Panc1 (cell line): ENCODE measurements around the gene UBE2L3. TPM values are rescaled to one million over a fixed set of nuclear protein-coding genes. Genes with fewer than 3 reads are reported as not detected.
A peak's percentile ranks its signal among the peaks of the same experiment; 100 is the strongest.

ENCODE experiments used
- ATAC-seq: fragments of 200-7000 bp; cut with Tn5 transposase; 2 replicates; pipeline ENCODE4 v1.9.1; 2020; ENCODE audit warnings: mild to moderate bottlenecking, moderate library complexity
- BruUV-seq: library from RNA; stranded (reverse); fragments of 400-500 nt; replicated peaks from 2 replicates; lab custom pipeline; 2021; lab: Mats Ljungman, UMichigan
- CTCF ChIA-PET: fragments of 300-600 bp; sonication (Branson Sonifier 250); formaldehyde crosslinking; loops from one replicate; lab custom pipeline; 2022; ENCODE audit warnings: antibody characterized with exemption; lab: Charles Lee
- POLR2A ChIA-PET: fragments of 300-600 bp; sonication (Branson Sonifier 250); formaldehyde crosslinking; loops from one replicate; lab custom pipeline; 2022; ENCODE audit warnings: antibody characterized with exemption; lab: Charles Lee
- DNase-seq: peaks from one replicate; pipeline ENCODE4 v3.0.0-alpha.2; 2010; ENCODE audit warnings: low read depth, low spot score
- H3K27ac ChIP-seq: 2 replicates; pipeline ENCODE4 v1.5.1; 2011; ENCODE audit warnings: mild to moderate bottlenecking, low read length, inconsistent platforms
- H3K27me3 ChIP-seq: fragments of 200-500 bp; sonication (Bioruptor generic); 2 replicates; pipeline ENCODE4 v1.6.0; 2014; ENCODE audit warnings: low read length, inconsistent platforms; ENCODE audit not compliant: control insufficient read depth, insufficient read depth
- H3K36me3 ChIP-seq: fragments of 200-500 bp; sonication (Bioruptor generic); 2 replicates; pipeline ENCODE4 v1.5.1; 2014; ENCODE audit warnings: inconsistent platforms, mild to moderate bottlenecking, low read length, moderate library complexity; ENCODE audit not compliant: control insufficient read depth, insufficient read depth
- H3K4me1 ChIP-seq: 2 replicates; pipeline ENCODE4 v1.5.1; 2011; ENCODE audit warnings: inconsistent platforms, mild to moderate bottlenecking, low read length, moderate library complexity; ENCODE audit not compliant: control insufficient read depth, insufficient read depth
- H3K4me3 ChIP-seq, 2 experiments: 2 replicates each; pipeline ENCODE4 v1.5.1; 2011 to 2012; ENCODE audit warnings: low read depth in 2 of 2, low read length in 2 of 2, mild to moderate bottlenecking in 2 of 2, inconsistent platforms in 1 of 2, moderate library complexity in 1 of 2
- H3K9me3 ChIP-seq: fragments of 200-500 bp; sonication (Bioruptor generic); 2 replicates; pipeline ENCODE4 v1.5.1; 2014; ENCODE audit warnings: low read depth, mild to moderate bottlenecking, inconsistent platforms, low read length, moderate library complexity; ENCODE audit not compliant: control insufficient read depth, insufficient read depth
- CTCF ChIP-seq: fragments of 450-650 bp; IDR thresholded peaks from 2 replicates; pipeline ENCODE4 v1.5.1; 2017; ENCODE audit warnings: mild to moderate bottlenecking
- POLR2AphosphoS5 ChIP-seq: IDR thresholded peaks from 2 replicates; pipeline ENCODE4 v1.6.1; 2012; ENCODE audit warnings: mild to moderate bottlenecking, low read depth, low read length, moderate library complexity
- SIN3A ChIP-seq: IDR thresholded peaks from 2 replicates; pipeline ENCODE4 v1.6.1; 2012; ENCODE audit warnings: low read depth, mild to moderate bottlenecking, low read length, moderate library complexity, borderline replicate concordance; ENCODE audit not compliant: insufficient read depth
- TCF7L2 ChIP-seq: IDR thresholded peaks from 2 replicates; pipeline ENCODE4 v1.6.1; 2011; ENCODE audit warnings: mild to moderate bottlenecking, low read depth, low read length, inconsistent platforms
- in situ Hi-C: cut with HindIII; loops from 2 replicates; pipeline ENCODE4 v1.10.0; 2016; ENCODE audit warnings: low sequenced_read_pairs, low pct_unique_long_range_greater_than_20kb
- intact Hi-C: fragments of 100-400 bp; cut with micrococcal nuclease; formaldehyde crosslinking; loops from one replicate; pipeline ENCODE4 v1.10.0; 2022; ENCODE audit not compliant: unreplicated experiment
- total RNA-seq: library from RNA; stranded (reverse); gene quantifications from one replicate; pipeline ENCODE4 v1.2.1, GENCODE V29; 2021; ENCODE audit not compliant: unreplicated experiment
- TF ChIP-seq, protein P1 (sequence below), 2 experiments: IDR thresholded peaks; 2 replicates each; pipeline ENCODE4 v1.6.1; 2011 to 2012; ENCODE audit warnings: low read depth in 2 of 2, control low read depth in 1 of 2, low read length in 1 of 2, mild to moderate bottlenecking in 1 of 2, moderate library complexity in 1 of 2; ENCODE audit not compliant: insufficient read depth in 1 of 2

UBE2L3 gene
- total RNA-seq, 1 experiment from 2014 or later, result 51.1 TPM

DNA sequence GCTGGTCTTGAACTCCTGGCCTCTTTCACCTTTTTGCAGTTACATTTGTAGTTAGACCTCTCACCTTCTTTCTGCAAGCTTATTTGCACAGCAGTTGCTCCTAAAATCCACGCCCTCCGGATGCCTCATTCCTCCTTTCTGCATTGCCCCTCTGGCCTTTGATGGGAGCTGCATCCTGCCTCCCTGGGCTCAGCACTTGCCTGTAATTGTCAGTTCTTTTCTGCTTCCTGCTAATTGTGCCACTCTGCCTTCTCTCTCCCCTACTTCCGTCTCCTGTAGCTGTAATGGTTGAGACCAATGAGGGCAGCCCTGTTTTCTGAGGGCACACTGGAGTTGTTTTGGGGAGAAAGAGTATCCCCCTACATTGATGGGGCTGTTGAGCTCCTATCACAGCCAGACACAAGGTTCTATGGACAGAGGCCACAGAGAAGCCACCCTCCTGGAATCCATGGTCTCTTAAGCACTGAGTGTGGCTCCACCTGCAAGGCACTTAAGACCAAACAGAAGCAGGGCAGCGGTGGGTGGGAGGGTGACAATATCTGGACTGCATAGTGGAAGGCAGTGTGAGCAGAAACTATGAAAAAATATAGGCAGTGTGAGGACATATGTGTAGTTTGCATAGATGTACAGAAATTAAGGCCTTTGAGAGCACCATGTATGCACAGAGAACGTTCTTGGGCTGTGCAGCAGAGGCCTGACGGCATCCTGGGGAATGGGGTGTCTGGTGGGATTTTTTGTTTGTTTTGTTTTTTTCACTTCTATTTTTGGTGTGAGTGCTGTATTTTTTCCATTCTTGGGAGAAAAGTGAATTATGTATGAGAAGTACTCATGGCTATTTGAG lies 31.8 kb downstream of the UBE2L3 start:
- no peak for TF ChIP-seq POLR2AphosphoS5
- TF ChIP-seq SIN3A, result no peak
- no peak for TF ChIP-seq CTCF
- TF ChIP-seq, protein P1, sequence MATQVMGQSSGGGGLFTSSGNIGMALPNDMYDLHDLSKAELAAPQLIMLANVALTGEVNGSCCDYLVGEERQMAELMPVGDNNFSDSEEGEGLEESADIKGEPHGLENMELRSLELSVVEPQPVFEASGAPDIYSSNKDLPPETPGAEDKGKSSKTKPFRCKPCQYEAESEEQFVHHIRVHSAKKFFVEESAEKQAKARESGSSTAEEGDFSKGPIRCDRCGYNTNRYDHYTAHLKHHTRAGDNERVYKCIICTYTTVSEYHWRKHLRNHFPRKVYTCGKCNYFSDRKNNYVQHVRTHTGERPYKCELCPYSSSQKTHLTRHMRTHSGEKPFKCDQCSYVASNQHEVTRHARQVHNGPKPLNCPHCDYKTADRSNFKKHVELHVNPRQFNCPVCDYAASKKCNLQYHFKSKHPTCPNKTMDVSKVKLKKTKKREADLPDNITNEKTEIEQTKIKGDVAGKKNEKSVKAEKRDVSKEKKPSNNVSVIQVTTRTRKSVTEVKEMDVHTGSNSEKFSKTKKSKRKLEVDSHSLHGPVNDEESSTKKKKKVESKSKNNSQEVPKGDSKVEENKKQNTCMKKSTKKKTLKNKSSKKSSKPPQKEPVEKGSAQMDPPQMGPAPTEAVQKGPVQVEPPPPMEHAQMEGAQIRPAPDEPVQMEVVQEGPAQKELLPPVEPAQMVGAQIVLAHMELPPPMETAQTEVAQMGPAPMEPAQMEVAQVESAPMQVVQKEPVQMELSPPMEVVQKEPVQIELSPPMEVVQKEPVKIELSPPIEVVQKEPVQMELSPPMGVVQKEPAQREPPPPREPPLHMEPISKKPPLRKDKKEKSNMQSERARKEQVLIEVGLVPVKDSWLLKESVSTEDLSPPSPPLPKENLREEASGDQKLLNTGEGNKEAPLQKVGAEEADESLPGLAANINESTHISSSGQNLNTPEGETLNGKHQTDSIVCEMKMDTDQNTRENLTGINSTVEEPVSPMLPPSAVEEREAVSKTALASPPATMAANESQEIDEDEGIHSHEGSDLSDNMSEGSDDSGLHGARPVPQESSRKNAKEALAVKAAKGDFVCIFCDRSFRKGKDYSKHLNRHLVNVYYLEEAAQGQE (IDR thresholded peaks at IDR 0.05; ENCODE audit: insufficient read depth in 1 of 2, low read depth in 2 of 2, low read length in 1 of 2), result no peak
- H3K4me1 ChIP-seq, result no peaks in the 10 kb centered on the region; the same call in none of the 2 replicates
- H3K27ac ChIP-seq, result no peak overlapping the region
- no peaks in the 10 kb centered on the region for H3K36me3 ChIP-seq
- TSS peak; percentile 54 for BruUV-seq
- no peak for ATAC-seq
- in situ Hi-C loops (no loop called here), intact Hi-C loops (loop anchor here (10.0 kb wide), 1 partner anchor 46 kb away; the partner anchor contains the start of gene SDF2L1)
- no peaks in the 10 kb centered on the region for H3K9me3 ChIP-seq
- CTCF ChIA-PET, result no interaction called here
- H3K27me3 ChIP-seq, result no peaks in the 10 kb centered on the region
- no peak overlapping the region for H3K4me3 ChIP-seq
- no peak for DNase-seq
- POLR2A ChIA-PET, result interaction anchor here (0.5 kb wide), 1 partner anchor 212 kb away, joined by 3 read pairs; no protein-coding TSS in a partner anchor

DNA sequence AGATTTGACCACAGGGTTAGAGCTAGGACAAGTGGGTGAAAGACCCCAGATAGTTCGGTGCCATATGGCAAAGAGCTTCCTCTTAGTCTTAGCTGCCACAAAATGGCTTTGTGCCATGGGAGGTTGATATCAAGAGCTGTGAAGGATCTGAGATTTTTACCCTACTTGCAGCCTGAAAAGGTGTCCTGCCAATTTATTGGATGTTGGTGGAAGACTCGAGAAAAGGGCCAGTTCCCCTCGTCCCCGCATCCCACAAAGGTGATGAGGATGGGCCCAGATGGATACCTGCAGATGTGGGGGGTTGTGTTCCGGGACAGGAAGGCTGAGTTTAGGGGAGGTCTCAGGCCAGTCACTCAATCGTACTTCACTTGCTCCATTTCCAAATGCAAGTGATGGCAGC lies 35.1 kb downstream of the UBE2L3 start:
- no peak for TF ChIP-seq POLR2AphosphoS5
- TF ChIP-seq TCF7L2, result no peak
- TF ChIP-seq SIN3A, result no peak
- TF ChIP-seq, protein P1 (IDR thresholded peaks at IDR 0.05; ENCODE audit: insufficient read depth in 1 of 2, low read depth in 2 of 2, low read length in 1 of 2), result no peak
- no peak for TF ChIP-seq CTCF
- Histone ChIP-seq H3K4me1 (no peaks in the 10 kb centered on the region; the same call in 1 of the 2 replicates), H3K27ac (no peak overlapping the region), H3K36me3 (no peaks in the 10 kb centered on the region), H3K27me3 (no peaks in the 10 kb centered on the region), H3K4me3 (no peak overlapping the region), H3K9me3 (no peaks in the 10 kb centered on the region)
- no peak for ATAC-seq
- BruUV-seq, result no TSS peak
- in situ Hi-C loops, result no loop called here
- CTCF ChIA-PET, result no interaction called here
- DNase-seq, result no peak
- intact Hi-C loops, result no loop called here
- POLR2A ChIA-PET, result no interaction called here
